Measurements from ENCODE around the gene GGT7.

- TF ChIP-seq, protein P1, sequence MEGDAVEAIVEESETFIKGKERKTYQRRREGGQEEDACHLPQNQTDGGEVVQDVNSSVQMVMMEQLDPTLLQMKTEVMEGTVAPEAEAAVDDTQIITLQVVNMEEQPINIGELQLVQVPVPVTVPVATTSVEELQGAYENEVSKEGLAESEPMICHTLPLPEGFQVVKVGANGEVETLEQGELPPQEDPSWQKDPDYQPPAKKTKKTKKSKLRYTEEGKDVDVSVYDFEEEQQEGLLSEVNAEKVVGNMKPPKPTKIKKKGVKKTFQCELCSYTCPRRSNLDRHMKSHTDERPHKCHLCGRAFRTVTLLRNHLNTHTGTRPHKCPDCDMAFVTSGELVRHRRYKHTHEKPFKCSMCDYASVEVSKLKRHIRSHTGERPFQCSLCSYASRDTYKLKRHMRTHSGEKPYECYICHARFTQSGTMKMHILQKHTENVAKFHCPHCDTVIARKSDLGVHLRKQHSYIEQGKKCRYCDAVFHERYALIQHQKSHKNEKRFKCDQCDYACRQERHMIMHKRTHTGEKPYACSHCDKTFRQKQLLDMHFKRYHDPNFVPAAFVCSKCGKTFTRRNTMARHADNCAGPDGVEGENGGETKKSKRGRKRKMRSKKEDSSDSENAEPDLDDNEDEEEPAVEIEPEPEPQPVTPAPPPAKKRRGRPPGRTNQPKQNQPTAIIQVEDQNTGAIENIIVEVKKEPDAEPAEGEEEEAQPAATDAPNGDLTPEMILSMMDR (IDR thresholded peaks at IDR 0.05): no peak
- no peak for TF ChIP-seq TCF7 (CRISPR knock-in tag; IDR thresholded peaks at IDR 0.05; ENCODE audit: low read depth)
- no peak for TF ChIP-seq ZNF423 (CRISPR knock-in tag; IDR thresholded peaks at IDR 0.05)
- TF ChIP-seq, protein P2, sequence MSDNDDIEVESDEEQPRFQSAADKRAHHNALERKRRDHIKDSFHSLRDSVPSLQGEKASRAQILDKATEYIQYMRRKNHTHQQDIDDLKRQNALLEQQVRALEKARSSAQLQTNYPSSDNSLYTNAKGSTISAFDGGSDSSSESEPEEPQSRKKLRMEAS (CRISPR knock-in tag; IDR thresholded peaks at IDR 0.05): no peak
- TF ChIP-seq, protein P3, sequence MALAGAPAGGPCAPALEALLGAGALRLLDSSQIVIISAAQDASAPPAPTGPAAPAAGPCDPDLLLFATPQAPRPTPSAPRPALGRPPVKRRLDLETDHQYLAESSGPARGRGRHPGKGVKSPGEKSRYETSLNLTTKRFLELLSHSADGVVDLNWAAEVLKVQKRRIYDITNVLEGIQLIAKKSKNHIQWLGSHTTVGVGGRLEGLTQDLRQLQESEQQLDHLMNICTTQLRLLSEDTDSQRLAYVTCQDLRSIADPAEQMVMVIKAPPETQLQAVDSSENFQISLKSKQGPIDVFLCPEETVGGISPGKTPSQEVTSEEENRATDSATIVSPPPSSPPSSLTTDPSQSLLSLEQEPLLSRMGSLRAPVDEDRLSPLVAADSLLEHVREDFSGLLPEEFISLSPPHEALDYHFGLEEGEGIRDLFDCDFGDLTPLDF (CRISPR knock-in tag; IDR thresholded peaks at IDR 0.05): no peak
- TF ChIP-seq FOXP1 (CRISPR knock-in tag; IDR thresholded peaks at IDR 0.05; ENCODE audit: borderline replicate concordance): no peak
- TF ChIP-seq JUN (CRISPR knock-in tag; IDR thresholded peaks at IDR 0.05): no peak
- TF ChIP-seq, protein P4, sequence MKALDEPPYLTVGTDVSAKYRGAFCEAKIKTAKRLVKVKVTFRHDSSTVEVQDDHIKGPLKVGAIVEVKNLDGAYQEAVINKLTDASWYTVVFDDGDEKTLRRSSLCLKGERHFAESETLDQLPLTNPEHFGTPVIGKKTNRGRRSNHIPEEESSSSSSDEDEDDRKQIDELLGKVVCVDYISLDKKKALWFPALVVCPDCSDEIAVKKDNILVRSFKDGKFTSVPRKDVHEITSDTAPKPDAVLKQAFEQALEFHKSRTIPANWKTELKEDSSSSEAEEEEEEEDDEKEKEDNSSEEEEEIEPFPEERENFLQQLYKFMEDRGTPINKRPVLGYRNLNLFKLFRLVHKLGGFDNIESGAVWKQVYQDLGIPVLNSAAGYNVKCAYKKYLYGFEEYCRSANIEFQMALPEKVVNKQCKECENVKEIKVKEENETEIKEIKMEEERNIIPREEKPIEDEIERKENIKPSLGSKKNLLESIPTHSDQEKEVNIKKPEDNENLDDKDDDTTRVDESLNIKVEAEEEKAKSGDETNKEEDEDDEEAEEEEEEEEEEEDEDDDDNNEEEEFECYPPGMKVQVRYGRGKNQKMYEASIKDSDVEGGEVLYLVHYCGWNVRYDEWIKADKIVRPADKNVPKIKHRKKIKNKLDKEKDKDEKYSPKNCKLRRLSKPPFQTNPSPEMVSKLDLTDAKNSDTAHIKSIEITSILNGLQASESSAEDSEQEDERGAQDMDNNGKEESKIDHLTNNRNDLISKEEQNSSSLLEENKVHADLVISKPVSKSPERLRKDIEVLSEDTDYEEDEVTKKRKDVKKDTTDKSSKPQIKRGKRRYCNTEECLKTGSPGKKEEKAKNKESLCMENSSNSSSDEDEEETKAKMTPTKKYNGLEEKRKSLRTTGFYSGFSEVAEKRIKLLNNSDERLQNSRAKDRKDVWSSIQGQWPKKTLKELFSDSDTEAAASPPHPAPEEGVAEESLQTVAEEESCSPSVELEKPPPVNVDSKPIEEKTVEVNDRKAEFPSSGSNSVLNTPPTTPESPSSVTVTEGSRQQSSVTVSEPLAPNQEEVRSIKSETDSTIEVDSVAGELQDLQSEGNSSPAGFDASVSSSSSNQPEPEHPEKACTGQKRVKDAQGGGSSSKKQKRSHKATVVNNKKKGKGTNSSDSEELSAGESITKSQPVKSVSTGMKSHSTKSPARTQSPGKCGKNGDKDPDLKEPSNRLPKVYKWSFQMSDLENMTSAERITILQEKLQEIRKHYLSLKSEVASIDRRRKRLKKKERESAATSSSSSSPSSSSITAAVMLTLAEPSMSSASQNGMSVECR (CRISPR knock-in tag; IDR thresholded peaks at IDR 0.05; ENCODE audit: borderline replicate concordance): no peak
- no peak for TF ChIP-seq TEAD4 (CRISPR knock-in tag; IDR thresholded peaks at IDR 0.05)
Measured at GRCh38 chr20:34915131-34915530, 42.5 kb upstream of the GGT7 start.
